ENCODE measurements around the gene SELL.
"Not testable (repeated sequence)": the region's sequence is repeated elsewhere in the genome, so short reads cannot be mapped to it uniquely, and the experiment has no call there.

The SELL gene

GRCh38 chr1:169701261-169702005 lies 10.0 kb downstream of the SELL start:
- peak; percentile 30 for DNase-seq

GRCh38 chr1:169699707-169700106 lies 11.7 kb downstream of the SELL start:
- DNase-seq, result peak; percentile 33

- peak; percentile 54 for DNase-seq
Observed at GRCh38 chr1:169698976-169699375, 12.4 kb downstream of the SELL start.

- no peak for DNase-seq
Observed at GRCh38 chr1:169697755-169698154, 13.7 kb downstream of the SELL start.

GRCh38 chr1:169696273-169697100 lies 14.9 kb downstream of the SELL start:
- no peak for DNase-seq

GRCh38 chr1:169694304-169695075 lies 16.9 kb downstream of the SELL start:
- peak; percentile 79 for DNase-seq

GRCh38 chr1:169692756-169693460 lies 18.5 kb downstream of the SELL start:
- DNase-seq, result peak; percentile 72

GRCh38 chr1:169690489-169690888 lies 20.9 kb downstream of the SELL start:
- no peak for DNase-seq

GRCh38 chr1:169689395-169689794 lies 22.0 kb downstream of the SELL start:
- DNase-seq, result no peak

GRCh38 chr1:169688377-169688776 lies 23.0 kb downstream of the SELL start:
- not testable (repeated sequence) for DNase-seq

- DNase-seq, result no peak
Observed at GRCh38 chr1:169683661-169684060, 27.8 kb downstream of the SELL start.

- not testable (repeated sequence) for DNase-seq
Observed at GRCh38 chr1:169683168-169683567, 28.3 kb downstream of the SELL start.

GRCh38 chr1:169682071-169682470 lies 29.3 kb downstream of the SELL start:
- DNase-seq, result no peak

- DNase-seq, result no peak
Observed at GRCh38 chr1:169681140-169681539, 30.3 kb downstream of the SELL start.

GRCh38 chr1:169680377-169681019 lies 30.9 kb downstream of the SELL start:
- DNase-seq, result no peak

GRCh38 chr1:169679692-169680091 lies 31.7 kb downstream of the SELL start:
- no peak for DNase-seq

GRCh38 chr1:169676001-169676400 lies 35.4 kb downstream of the SELL start:
- DNase-seq, result no peak

GRCh38 chr1:169670836-169671235 lies 40.6 kb downstream of the SELL start:
- no peak for DNase-seq

GRCh38 chr1:169670244-169670643 lies 41.2 kb downstream of the SELL start:
- not testable (repeated sequence) for DNase-seq

- DNase-seq, result not testable (repeated sequence)
Observed at GRCh38 chr1:169667699-169668596, 43.5 kb downstream of the SELL start.

- DNase-seq, result not testable (repeated sequence)
Observed at GRCh38 chr1:169667227-169667639, 44.2 kb downstream of the SELL start.
